GM21786 (cell line): Measurements from ENCODE around the gene C4B.
"Not testable (repeated sequence)": the region's sequence is repeated elsewhere in the genome, so short reads cannot be mapped to it uniquely, and the experiment has no call there.

Experiments
- ATAC-seq: cut with Tn5 transposase; IDR thresholded peaks from one replicate; pipeline ENCODE4 v1.9.1; 2021; ENCODE audit not compliant: unreplicated experiment

Gene C4B

DNA sequence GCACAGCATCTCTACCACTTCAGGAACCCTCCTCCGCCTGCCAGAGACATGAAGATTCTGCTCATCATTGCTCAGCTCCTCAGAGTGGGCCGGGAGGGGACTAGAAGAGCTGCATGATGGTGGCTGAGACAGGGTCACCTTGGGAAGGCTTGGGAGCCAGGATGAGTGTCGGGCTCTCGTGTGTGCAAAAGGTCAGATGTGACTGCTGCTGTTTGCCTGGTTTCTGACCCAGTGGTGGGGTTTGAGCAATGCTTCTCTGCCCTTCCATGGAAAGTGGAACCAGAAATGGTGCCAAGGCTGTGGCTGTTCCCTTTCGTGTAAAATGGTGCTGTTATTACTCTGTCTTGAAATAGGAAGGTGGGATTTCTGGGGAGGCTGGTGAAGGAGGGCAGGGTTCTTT lies 33.6 kb upstream of the C4B start:
- not testable (repeated sequence) for ATAC-seq

DNA sequence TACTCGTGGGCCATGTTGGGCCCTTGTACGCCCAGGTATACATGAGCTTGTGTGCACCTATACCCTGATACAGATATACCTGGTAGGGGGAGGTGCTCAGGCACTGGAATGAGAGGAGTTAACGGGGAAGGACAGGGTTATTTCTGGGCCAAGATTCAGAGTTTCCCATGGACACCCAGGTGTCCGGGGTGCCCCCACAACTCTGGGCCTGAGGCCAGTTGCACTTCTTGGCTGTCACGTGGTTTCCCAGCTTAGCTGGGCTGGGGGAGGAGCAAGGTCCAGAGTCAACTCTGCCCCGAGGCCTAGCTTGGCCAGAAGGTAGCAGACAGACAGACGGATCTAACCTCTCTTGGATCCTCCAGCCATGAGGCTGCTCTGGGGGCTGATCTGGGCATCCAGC lies 32.9 kb upstream of the C4B start, which contains the start of gene C4A:
C4A (plus strand) TSS at position 314 of the 400 bp plus-strand sequence; CDS start at position 365, 51 bp downstream.
- not testable (repeated sequence) for ATAC-seq

DNA sequence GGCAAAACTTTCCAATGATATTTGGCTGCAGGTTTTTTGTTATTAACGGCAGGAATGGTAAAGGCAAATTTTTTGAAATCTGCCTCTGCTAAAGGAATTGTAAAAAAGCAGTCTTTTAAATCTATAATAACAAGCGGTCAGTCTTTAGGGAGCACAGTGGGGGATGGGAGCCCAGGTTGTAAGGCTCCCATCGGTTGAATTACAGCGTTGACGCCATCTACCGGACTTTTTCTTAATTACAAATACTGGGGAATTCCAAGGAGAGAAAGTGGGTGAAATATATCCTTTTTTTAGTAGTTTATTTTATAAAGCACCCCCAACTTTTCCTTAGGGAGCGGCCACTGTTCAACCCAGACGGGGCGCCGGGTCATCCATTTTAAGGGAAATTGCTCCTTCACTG lies 25.2 kb upstream of the C4B start:
- not testable (repeated sequence) for ATAC-seq

DNA sequence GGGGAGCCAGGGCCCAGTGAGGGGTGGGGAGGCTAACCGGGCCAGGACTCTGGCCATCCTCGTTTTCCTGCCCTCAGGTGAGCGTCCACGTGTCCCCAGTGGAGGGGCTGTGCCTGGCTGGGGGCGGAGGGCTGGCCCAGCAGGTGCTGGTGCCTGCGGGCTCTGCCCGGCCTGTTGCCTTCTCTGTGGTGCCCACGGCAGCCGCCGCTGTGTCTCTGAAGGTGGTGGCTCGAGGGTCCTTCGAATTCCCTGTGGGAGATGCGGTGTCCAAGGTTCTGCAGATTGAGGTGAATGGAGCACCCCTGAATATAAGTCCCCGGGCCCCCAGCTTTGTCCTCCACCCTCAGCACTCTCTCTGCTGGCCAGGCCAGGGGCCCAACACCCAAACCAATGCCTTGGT lies 20.2 kb upstream of the C4B start:
- ATAC-seq, result not testable (repeated sequence)

DNA sequence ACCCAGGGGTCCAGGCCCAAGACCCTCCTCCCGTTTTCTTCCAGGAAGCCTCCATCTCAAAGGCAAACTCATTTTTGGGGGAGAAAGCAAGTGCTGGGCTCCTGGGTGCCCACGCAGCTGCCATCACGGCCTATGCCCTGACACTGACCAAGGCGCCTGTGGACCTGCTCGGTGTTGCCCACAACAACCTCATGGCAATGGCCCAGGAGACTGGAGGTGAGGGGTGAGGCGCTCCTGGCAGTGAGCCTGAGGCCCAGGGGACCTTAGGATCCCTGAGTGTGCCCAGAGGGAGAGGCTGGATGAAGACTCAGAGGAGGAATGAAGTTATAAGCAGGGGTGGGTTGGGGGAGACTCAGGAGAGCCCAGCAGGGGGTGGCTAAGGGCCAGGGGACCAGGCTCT lies 18.2 kb upstream of the C4B start:
- ATAC-seq, result not testable (repeated sequence)

DNA sequence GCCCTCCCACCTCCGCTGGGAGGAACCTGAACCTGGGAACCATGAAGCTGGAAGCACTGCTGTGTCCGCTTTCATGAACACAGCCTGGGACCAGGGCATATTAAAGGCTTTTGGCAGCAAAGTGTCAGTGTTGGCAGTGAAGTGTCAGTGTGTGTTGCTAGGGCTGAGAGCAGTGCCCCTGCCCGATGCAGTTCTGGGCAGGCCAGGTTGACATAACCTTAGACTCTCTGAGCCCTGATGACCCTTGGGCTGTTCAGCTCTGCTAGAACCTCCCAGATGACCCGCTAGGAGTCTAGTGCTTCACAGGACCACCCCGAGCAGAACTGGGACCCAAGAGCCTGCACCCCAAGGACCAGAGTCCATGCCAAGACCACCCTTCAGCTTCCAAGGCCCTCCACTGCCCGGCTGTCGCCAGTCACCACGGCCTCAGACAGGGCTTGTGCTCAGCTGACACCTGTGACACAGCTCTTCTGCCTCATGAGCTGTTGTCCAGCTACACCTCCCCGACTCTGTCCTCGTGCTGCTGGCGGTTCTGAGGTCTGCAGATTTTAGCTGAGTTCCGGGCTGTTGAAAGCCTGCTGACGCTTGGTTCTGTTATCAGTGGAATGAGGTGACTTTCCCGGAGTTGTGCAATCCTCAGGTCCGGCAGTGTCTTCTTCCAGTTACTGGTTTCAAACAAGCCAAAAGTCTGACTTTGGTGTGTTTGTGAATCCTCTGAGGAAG lies 11.9 kb upstream of the C4B start:
- not testable (repeated sequence) for ATAC-seq

DNA sequence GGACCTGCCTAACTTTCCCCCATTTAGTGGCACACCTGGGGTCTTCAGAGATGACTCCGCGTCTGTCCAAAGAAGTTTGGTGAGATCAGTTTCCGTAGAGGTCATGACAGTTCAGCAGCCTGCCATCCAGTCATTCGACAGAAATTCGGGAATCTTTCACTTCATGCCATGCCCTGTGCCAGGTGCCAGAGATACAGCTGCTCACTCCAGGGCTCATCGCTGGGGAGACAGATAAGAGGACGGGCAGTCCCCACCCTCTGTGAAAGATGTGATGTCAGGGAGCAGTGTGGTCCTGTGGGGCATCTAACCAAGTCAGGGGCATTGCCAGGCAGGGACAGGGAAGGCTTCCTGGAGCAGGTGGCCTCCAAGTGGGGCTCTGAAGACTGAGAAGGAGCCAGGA lies 11.3 kb upstream of the C4B start:
- ATAC-seq, result not testable (repeated sequence)

DNA sequence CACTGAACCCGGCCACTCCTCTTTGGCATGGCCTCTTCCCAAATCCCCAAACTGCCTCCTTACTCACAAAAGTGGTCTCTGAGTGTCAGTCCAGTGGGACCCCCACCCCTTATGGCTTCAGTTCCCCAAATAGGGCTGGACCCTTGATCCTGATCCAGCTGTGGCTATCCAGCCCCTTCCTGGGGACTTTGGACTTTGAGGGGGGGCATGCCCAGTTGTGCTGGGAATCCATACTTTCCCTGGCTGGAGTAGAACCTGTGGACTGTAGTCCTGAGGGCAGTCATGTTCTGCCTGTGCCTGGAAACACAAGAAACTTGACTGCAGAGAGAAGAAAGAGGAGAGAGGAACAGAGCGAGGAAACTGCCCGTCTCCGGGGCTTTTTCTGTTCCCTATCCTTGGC lies 10.2 kb upstream of the C4B start:
- ATAC-seq, result not testable (repeated sequence)

DNA sequence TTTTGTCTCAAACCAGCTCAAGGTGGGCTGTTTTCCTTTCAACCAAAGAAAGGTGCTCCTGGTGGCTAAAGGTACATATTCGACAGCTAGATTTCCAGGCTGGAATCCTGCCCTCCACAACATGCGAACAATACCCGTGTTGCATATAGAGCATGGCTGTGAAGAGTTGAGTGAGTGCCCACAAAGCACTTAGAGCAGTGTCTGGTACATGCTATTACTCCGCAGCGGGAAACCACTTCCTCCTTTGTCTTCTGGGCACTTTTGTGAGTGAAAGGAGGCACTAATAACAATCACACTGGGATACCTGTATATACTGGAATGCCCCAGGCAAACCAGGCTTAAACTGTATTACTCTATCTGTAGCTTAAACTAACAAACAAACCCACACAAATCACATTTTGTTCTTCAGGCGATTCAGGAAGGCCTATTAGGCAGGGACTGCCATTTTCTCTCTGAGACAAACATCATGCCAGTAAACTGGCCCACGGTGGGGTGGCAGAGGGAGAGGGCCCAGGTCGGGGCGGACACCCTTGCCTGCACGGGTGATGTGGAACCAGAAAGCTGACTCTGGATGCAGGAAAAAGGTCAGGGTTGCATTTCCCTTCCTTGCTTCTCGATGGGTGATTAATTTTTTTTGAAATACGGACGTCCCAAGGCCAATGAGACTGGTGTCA lies 9.6 kb upstream of the C4B start:
- ATAC-seq, result not testable (repeated sequence)

DNA sequence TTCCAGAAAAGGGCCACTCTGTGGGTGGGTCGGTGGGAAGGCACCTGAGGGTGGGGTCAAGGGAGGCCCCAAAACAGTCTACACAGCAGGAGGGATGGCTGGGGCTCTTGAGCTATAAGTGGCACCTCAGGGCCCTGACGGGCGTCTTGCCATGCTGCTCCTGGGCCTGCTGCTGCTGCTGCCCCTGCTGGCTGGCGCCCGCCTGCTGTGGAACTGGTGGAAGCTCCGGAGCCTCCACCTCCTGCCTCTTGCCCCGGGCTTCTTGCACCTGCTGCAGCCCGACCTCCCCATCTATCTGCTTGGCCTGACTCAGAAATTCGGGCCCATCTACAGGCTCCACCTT lies 9.1 kb upstream of the C4B start:
- not testable (repeated sequence) for ATAC-seq

DNA sequence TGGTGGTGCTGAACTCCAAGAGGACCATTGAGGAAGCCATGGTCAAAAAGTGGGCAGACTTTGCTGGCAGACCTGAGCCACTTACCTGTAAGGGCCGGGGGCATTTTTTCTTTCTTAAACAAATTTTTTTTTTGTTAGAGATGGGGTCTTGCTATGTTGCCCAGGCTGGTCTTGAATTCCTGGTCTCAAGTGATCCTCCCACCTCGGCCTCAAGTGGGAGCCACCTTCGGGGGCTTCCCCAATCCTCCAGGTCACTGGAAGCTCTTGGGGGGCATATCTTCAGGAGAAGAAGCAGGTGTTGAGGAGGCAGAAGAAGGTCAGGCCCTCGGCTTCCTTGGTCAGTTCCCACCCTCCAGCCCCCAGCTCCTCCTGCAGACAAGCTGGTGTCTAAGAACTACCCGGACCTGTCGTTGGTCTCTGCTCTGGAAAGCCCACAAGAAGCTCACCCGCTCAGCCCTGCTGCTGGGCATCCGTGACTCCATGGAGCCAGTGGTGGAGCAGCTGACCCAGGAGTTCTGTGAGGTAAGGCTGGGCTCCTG lies 8.5 kb upstream of the C4B start:
- ATAC-seq, result not testable (repeated sequence)

DNA sequence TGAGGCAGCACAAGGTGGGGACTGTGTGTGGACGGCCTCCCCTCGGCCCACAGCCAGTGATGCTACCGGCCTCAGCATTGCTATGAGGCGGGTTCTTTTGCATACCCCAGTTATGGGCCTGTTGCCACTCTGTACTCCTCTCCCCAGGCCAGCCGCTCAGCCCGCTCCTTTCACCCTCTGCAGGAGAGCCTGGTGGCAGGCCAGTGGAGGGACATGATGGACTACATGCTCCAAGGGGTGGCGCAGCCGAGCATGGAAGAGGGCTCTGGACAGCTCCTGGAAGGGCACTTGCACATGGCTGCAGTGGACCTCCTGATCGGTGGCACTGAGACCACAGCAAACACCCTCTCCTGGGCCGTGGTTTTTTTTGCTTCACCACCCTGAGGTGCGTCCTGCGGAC lies 7.5 kb upstream of the C4B start:
- ATAC-seq, result not testable (repeated sequence)

DNA sequence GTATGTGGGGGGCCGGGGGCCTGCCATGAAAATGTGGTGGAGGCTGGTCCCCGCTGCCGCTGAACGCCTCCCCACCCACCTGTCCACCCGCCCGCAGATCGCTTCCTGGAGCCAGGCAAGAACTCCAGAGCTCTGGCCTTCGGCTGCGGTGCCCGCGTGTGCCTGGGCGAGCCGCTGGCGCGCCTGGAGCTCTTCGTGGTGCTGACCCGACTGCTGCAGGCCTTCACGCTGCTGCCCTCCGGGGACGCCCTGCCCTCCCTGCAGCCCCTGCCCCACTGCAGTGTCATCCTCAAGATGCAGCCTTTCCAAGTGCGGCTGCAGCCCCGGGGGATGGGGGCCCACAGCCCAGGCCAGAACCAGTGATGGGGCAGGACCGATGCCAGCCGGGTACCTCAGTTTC lies 6.6 kb upstream of the C4B start:
- not testable (repeated sequence) for ATAC-seq

DNA sequence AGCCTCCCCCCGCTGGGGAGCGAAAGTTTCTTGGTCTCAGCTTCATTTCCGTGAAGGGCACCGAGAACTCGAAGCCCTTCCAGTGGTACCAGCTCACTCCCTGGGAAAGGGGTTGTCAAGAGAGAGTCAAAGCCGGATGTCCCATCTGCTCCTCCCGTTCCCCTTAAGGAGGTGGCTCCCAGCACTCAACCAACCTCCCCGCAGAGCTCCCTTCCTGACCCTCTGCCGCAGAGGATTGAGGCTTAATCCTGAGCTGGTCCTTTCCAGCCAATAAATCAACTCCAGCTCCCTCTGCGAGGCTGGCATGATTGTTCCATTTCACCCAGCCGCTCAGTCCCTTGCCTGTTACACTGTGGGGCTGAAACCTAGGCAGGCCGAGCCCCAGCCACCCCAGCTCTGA lies 6.0 kb upstream of the C4B start:
- not testable (repeated sequence) for ATAC-seq

DNA sequence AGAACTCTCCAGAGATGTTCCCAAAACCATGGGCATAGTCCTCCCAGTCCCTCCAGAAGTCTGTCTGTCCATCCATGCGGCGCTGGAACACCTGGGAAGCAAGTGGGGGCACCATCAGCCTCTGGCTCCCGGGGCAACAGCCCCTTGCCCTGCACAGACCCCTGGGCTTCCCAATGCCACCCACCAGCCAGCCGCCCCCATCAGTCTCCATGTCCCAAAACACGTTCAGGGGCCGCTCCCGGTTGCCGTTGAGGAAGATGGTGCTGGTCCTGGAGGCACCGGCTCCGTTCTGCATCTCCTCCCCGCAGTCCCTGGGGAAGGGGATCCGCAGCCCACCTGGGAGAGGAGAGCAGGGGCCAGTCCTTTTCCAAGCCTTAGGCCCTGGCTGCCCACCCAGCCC lies 5.1 kb upstream of the C4B start:
- not testable (repeated sequence) for ATAC-seq

DNA sequence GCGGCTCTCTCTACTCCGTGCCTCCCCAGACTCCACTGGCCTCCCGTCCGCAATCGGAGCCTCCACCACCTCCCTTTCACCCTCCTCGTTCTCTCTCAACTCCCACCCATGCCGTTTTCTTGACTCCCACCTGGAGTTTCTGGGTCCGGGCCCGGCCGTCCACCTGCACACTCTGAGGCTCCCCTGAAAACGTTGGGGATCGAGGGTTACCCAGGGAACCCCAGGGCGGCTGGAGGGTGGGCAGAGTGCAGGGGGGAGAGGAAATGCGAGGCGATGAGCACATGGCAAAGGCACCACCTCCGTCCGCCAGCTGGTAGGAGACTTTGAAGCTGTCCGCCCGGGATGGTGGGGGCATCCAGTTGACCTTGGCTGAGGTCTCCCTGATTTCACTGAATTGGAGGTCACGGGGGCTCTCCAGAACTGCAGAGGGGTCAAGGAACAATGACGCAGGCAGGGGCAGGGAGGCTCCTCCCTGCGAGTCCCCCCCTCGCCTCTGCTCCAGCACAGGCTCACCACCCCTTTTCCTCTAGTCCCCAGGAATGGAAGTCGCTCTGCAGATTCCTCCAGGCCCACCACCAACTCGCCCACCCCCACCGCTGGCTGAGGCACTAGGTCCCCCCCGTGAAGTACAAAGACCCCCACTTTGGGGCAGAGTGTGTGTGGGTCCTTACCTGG lies 3.6 kb upstream of the C4B start:
- not testable (repeated sequence) for ATAC-seq

DNA sequence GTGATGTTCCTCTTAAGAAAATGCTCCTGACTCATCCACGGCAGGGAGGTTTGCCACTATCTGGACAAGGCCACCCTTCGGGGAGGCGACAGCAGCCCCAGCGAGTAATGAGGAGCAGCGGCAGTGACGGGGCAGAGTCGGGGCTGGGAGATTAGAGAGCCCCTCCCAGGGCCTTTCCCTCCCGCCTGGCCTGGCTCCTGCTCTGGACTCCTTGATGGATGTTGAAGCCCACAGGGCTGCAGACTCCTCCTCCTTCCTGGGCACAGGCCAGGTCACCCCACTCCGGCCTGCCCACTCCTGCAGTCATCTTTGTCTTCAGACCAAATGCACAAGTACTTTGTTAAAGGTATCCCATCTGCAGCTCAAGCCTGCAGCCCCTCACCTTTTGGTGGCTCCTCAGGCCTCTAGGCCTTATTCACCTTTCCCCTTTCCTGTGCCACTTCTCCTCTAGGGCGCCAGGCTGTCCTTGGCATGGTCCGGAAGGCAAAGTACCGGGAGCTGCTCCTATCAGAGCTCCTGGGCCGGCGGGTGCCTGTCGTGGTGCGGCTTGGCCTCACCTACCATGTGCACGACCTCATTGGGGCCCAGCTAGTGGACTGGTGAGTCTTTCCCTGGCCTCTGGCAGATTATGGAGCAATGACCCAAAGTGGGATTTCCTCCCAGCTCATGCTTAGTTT lies 1.5 kb upstream of the C4B start:
- ATAC-seq, result not testable (repeated sequence)

DNA sequence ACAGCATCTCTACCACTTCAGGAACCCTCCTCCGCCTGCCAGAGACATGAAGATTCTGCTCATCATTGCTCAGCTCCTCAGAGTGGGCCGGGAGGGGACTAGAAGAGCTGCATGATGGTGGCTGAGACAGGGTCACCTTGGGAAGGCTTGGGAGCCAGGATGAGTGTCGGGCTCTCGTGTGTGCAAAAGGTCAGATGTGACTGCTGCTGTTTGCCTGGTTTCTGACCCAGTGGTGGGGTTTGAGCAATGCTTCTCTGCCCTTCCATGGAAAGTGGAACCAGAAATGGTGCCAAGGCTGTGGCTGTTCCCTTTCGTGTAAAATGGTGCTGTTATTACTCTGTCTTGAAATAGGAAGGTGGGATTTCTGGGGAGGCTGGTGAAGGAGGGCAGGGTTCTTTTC lies 857 bp upstream of the C4B start:
- not testable (repeated sequence) for ATAC-seq

DNA sequence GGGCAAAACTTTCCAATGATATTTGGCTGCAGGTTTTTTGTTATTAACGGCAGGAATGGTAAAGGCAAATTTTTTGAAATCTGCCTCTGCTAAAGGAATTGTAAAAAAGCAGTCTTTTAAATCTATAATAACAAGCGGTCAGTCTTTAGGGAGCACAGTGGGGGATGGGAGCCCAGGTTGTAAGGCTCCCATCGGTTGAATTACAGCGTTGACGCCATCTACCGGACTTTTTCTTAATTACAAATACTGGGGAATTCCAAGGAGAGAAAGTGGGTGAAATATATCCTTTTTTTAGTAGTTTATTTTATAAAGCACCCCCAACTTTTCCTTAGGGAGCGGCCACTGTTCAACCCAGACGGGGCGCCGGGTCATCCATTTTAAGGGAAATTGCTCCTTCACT lies 7.5 kb downstream of the C4B start:
- ATAC-seq, result not testable (repeated sequence)

DNA sequence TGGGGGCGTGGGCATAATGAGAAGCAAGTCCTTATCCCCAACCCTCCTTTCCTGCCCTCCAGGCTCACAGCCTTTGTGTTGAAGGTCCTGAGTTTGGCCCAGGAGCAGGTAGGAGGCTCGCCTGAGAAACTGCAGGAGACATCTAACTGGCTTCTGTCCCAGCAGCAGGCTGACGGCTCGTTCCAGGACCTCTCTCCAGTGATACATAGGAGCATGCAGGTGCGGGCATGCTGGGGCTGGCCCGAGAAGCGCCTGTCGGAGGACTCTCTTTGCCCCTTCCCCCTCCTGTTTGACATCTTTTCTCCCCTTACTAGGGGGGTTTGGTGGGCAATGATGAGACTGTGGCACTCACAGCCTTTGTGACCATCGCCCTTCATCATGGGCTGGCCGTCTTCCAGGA lies 14.0 kb downstream of the C4B start:
- not testable (repeated sequence) for ATAC-seq

DNA sequence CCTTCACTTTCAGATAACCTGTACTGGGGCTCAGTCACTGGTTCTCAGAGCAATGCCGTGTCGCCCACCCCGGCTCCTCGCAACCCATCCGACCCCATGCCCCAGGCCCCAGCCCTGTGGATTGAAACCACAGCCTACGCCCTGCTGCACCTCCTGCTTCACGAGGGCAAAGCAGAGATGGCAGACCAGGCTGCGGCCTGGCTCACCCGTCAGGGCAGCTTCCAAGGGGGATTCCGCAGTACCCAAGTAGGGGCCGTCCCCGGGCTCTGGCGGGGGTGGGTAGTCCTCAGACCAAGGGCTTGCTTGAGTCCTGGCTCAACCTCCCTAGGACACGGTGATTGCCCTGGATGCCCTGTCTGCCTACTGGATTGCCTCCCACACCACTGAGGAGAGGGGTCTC lies 15.0 kb downstream of the C4B start:
- ATAC-seq, result not testable (repeated sequence)
